GM03348 (cell line): ENCODE data around the gene UMAD1.
A peak's percentile ranks its signal among the peaks of the same experiment; 100 is the strongest.

Source experiments
- DNase-seq: peaks from one replicate; pipeline ENCODE4 v3.0.0; 2012; ENCODE audit warnings: low spot score

The UMAD1 gene

DNA sequence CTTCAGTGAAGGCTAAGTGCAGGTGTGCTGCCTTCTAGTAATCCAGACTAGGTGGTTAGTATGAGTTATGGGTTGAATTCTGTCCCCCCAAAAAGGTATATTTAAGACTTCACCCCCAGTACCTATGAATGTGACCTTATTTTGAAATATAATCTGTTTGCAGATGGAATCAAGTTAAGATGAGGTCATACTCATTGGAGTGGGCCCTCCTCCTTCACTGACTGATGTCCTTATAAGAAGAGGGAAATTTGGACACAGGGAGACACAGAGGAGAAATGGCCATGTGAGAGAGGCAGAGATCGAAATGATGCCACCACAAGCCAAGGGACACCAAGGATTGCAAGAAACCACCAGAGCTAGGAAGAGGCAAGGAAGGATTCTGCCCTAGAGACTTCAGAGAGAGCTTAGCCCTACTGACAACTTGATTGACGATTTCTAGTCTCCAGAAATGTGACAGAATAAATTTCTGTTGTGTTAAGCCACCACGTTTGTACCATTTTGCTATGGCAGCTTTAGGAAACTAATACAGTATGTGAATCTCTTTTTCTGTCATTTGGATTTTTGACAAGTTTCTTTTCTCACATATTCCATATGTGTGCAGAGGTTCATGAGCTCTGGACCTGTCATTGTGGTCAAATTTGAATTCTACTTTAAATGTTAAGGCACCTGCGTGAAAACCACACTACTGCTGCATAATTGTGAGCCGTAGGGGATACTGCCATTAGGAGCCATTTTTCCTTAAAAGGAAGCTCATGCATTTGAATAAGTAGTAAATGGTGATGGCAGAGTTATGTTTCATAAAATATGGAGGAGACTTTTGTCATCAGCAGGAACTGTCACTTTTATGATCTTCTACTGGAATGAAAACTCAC lies 80.4 kb downstream of the UMAD1 start:
- no peak for DNase-seq

GRCh38 chr7:7731732-7732131 lies 91.2 kb downstream of the UMAD1 start:
- DNase-seq: no peak

DNA sequence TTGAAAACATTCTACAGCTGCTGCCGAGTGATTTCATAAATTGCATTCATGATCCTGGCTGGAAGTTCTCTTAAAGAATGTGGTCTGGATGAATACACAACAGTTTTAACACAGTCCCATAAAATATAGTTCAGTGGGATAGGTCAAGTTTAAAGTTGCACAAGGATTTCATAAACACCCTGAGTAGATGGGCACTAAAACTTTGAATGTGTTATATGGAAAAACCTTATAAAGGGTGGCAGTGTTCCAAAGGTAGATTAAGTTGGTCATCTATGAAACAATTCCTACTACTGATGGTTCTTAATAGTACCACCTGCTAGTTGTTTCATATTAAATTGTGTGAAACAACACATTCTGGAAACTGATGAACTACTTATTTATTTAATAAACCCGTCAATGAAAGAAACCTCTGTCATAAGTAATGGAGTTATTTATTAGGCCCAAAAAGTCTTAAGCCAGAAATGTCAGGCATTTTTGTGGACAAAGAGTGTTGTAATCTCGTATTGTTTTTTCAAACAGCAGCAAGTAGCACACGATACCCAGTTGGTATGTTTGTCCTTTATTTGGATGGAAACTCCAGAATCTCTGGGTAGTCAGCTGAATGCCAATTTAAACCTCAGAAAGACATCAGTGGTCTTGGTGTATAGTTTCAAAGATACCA lies 92.2 kb downstream of the UMAD1 start:
- peak; percentile 60 for DNase-seq

DNA sequence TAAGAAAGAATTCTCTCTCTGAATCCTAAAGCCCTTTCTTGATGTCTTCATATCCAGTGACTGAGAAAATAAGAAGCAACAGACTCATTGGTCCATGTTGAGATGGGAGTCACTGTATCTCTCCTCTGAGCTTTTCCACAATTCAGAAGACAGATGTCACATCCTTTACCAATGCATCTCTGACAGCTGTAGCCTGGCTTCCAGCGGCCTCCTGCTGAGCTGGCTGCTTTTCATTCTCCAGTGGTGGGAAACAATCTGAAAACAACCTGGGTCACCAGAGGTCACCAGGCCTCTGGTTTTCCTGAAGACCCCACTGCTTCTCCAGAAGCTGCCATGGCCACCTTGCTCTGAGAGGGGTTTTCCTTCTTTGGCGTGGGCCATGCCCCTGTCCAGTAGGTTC lies 96.1 kb downstream of the UMAD1 start:
- no peak for DNase-seq

DNA sequence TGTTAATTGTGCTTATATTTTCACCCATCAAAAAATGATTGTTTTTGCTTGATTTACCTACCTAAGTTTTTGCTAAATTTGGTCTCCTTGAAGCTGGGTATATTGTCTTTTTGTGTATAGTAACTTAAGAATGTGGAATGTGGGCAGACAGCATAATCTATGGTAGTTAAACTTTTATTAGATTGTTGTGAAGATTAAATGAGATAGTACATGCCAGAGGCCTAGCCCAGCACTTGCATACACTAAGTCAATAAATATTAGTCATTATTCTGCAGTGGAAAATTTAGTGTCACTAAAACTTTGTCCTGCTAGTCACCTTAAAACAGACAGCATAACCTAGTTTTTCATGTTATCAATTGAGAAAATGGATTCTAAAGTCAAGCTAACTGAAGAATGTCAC lies 97.1 kb downstream of the UMAD1 start:
- no peak for DNase-seq

GRCh38 chr7:7738177-7738576 lies 97.6 kb downstream of the UMAD1 start:
- DNase-seq: no peak

- DNase-seq: no peak
These were observed 98.1 kb downstream of the UMAD1 start for GRCh38 chr7:7738622-7739021.

DNA sequence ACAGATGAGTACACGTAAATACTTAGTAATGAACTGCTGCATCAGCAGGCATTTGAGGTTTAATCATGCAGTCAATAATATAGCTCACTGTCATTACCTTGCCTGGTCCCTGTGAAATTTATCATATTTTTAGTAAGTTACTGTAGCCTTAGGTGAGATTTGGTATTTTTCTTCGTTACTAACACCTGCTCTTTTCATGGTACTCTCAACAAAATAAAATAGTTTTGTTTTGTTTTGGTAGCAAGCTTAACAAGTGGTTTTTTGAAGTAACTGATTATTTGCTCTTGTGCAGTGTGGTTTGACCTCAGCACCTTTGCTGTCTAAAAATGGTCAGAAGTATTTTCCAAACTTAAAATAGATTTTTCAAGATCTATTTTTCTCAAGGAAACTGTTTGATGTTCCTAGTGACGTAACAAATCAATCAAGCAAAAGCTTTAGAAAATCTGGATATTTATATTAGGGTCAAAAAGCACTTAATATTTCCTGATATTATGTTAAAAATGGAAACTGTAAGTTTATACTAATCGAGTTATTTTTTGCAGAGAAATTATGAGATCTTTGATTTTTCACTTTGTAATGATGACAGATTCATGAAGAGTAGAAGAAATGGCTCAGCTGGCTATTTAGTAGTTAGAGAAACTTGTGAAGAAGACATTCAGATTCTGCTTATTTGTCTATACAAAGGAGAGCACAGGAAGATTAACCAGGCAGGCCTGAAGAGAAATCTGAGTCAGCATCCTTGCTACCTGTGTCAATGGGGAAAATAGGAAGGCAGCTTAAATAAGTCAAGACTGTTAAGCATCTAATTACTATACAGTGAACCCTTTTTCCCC lies 98.9 kb downstream of the UMAD1 start:
- no peak for DNase-seq

DNA sequence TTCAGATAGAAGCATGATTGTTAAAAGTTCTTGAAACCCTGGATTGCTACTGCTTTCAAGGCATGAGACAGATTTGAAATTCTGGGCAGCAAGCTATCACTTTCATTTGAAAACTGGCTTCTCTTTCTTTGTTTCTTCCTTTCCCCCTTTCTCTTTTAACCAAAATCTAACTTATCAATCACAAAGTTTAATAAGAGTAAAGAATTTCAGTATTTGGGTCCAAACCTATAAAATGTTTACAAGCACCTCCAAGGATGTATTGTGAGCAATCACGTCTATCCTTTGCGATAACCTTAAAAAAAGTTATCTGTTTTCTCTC lies 99.4 kb downstream of the UMAD1 start:
- DNase-seq: no peak

- DNase-seq: no peak
These were observed 101.7 kb downstream of the UMAD1 start for GRCh38 chr7:7742223-7742622.

GRCh38 chr7:7745258-7745657 lies 104.7 kb downstream of the UMAD1 start:
- DNase-seq: no peak

DNA sequence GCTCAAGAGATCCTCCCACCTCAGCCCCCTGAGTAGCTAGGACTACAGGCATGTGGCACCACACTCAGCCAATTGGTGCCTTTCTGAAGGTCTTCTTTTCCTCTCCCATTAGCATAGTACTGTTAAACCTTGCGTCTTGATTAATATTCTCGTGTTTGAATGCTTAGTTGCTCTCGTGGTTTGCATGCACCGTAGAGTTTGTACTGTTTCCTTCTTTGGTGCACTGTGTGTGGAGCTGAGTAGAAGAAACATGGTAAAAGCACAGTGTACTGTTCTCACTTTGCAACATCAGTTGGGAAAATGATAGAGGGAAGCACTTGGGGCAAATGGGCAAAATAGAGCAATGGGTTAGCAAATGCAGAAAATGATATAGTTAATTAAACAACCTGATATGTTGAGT lies 105.4 kb downstream of the UMAD1 start:
- no peak for DNase-seq

DNA sequence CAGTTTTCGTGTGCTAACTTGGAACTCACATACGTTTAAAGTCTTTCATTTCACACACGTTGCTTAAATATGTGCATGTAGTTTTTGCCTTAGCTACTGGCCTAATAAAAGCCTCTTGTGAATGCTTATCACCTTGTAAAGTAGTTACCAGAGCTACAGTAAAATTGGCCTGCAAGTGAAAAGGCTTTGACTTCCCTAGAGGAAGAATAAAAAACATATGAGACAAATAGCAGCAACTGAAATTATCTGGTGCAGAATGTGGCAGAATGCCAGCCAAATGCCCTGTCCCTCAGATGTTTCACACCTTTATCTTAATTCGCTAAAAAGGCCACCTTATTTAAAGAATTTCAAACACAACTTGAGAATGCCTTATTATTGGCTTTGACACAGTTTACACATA lies 105.9 kb downstream of the UMAD1 start:
- no peak for DNase-seq

GRCh38 chr7:7750571-7751242 lies 110.2 kb downstream of the UMAD1 start:
- no peak for DNase-seq

GRCh38 chr7:7751243-7752092 lies 110.9 kb downstream of the UMAD1 start:
- no peak for DNase-seq

GRCh38 chr7:7756577-7756976 lies 116.0 kb downstream of the UMAD1 start:
- DNase-seq: peak; percentile 21

DNA sequence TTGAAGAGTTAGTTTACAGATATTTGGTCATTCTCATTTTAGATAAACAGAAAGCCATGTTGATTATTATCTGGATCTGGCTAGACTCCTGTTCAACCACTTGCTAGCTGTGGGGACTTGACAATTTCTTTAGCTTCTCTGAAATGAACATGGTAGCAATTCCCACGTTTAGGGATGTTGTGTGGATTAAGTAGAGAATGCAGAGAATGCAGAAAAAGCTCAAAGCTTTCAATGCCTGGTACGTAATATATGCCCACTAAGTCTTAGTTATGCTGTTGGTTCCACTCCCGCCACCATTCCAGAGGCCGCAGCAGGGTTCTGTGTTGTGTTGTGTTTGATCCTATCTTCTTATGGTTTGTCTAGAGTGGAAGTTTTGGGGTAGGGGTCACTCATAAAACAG lies 117.0 kb downstream of the UMAD1 start:
- DNase-seq: no peak

DNA sequence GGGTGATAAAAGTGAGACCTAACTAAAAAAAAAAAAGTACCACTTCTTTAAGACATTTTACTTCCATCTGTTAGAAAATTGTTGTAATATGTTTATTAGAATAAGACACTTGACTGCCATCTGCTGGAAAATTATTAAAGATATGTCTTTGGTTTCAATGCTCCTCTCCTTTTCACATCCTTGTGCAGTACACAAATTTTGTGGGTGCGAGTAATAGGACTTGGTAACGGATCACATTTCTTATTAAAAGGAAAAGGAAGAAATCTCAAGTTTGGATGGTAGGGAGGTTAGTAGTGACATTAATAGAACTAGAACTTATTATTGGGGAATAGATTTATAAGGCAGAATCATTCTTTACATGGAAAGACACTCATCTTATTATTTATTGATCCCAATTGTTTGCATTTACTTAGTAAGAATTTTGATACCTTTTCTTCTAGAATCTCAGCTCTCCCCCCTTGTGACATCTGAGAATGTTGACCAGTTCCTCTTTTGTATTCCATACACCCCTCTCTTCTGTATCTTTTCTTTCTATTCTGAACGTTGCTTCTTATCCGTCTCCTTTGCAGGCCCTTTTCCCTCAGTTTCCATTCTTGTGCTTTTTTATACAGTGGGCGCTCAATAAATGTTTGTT lies 120.9 kb downstream of the UMAD1 start:
- peak; percentile 47 for DNase-seq

DNA sequence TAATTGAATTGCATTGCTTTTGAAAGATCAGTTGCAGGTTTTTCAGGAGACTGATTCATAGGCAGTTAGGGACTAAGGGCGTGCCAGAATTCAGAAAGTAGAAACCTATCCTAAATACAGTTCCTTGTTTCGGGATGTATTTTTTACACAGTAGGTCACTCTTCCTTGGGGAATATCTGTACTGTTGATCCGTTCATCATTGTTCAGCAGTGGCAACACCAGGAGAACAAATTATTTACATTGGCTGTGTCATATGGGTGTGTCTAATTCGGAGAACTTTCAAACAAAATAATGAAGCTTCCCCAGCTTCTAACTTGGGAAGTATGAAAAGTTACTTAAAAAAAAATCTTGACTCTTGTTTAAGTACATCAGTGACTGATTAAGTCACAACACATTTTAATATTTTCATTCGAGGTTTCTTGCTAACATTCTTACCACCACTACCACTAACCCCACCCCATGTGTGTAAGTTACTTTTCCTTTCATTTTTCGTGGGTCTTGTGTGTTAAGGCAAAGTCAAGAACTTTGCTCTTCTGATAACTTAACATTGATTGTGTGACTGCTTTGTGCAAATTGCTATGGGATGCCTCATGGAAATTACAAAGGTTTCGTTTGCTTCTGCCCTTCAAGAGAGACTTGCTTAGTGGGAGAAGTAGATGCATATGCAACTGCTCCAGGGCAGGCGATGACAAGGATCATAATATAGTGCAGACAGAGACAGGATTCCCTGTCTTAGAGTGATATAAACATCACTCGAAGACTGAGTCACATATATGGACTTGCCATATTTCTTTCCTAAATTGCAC lies 121.6 kb downstream of the UMAD1 start:
- peak; percentile 29 for DNase-seq
